Gastroesophageal sphincter (tissue), 3 donors: ENCODE measurements around the gene SND1.
"Not testable (repeated sequence)": the region's sequence is repeated elsewhere in the genome, so short reads cannot be mapped to it uniquely, and the experiment has no call there.

ENCODE experiments used
- CTCF ChIP-seq, 4 experiments: fragments of 200-600 bp in 2 of 4; fragments of 450-650 bp in 2 of 4; sonication (generic) in 1 of 4; IDR thresholded peaks; one replicate each; pipeline ENCODE4 v1.5.1; 2017 to 2019; ENCODE audit warnings: antibody characterized with exemption in 4 of 4, mild to moderate bottlenecking in 2 of 4, moderate library complexity in 2 of 4
- EP300 ChIP-seq: sonication (generic); formaldehyde crosslinking; IDR thresholded peaks from one replicate; pipeline ENCODE4 v1.6.1; 2017; ENCODE audit warnings: antibody characterized with exemption, mild to moderate bottlenecking
- POLR2A ChIP-seq, 2 donors: fragments of 450-650 bp; IDR thresholded peaks; one replicate each; pipeline ENCODE4 v1.6.1; 2017; ENCODE audit warnings: antibody characterized with exemption in 2 of 2, mild to moderate bottlenecking in 2 of 2, moderate library complexity in 1 of 2
- POLR2AphosphoS5 ChIP-seq: sonication (generic); formaldehyde crosslinking; IDR thresholded peaks from one replicate; pipeline ENCODE4 v1.6.1; 2017; ENCODE audit warnings: antibody characterized with exemption

- TF ChIP-seq CTCF (IDR thresholded peaks at IDR 0.05); EP300; POLR2A (IDR thresholded peaks at IDR 0.05); POLR2AphosphoS5: not testable (repeated sequence)
These were observed 22.9 kb downstream of the SND1 start for GRCh38 chr7:127674923-127675322.
